DND-41 (cell line): Measurements from ENCODE around the gene MAT1A.

Experiments
- EZH2 ChIP-seq: IDR thresholded peaks from 3 replicates; pipeline ENCODE4 v1.6.1; 2012; ENCODE audit warnings: borderline replicate concordance, low read depth, mild to moderate bottlenecking, moderate library complexity, low read length, inconsistent platforms; ENCODE audit not compliant: severe bottlenecking
- TF ChIP-seq, protein P1 (sequence below): IDR thresholded peaks from 2 replicates; pipeline ENCODE4 v1.5.1; 2012; ENCODE audit warnings: borderline replicate concordance, low read length, moderate library complexity, mild to moderate bottlenecking; ENCODE audit not compliant: poor library complexity, severe bottlenecking; ENCODE audit errors: extremely low read depth

- TF ChIP-seq, protein P1, sequence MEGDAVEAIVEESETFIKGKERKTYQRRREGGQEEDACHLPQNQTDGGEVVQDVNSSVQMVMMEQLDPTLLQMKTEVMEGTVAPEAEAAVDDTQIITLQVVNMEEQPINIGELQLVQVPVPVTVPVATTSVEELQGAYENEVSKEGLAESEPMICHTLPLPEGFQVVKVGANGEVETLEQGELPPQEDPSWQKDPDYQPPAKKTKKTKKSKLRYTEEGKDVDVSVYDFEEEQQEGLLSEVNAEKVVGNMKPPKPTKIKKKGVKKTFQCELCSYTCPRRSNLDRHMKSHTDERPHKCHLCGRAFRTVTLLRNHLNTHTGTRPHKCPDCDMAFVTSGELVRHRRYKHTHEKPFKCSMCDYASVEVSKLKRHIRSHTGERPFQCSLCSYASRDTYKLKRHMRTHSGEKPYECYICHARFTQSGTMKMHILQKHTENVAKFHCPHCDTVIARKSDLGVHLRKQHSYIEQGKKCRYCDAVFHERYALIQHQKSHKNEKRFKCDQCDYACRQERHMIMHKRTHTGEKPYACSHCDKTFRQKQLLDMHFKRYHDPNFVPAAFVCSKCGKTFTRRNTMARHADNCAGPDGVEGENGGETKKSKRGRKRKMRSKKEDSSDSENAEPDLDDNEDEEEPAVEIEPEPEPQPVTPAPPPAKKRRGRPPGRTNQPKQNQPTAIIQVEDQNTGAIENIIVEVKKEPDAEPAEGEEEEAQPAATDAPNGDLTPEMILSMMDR = no peak
- TF ChIP-seq EZH2 = no peak
Measured at GRCh38 chr10:80270887-80271286, 18.6 kb downstream of the MAT1A start.
